Panc1 (cell line): Measurements from ENCODE around the gene ASIC3. TPM values are rescaled to one million over a fixed set of nuclear protein-coding genes. Genes with fewer than 3 reads are reported as not detected.

Source experiments
- ATAC-seq: fragments of 200-7000 bp; cut with Tn5 transposase; 2 replicates; pipeline ENCODE4 v1.9.1; 2020; ENCODE audit warnings: mild to moderate bottlenecking, moderate library complexity
- BruUV-seq: library from RNA; stranded (reverse); fragments of 400-500 nt; replicated peaks from 2 replicates; lab custom pipeline; 2021; lab: Mats Ljungman, UMichigan
- CTCF ChIA-PET: fragments of 300-600 bp; sonication (Branson Sonifier 250); formaldehyde crosslinking; loops from one replicate; lab custom pipeline; 2022; ENCODE audit warnings: antibody characterized with exemption; lab: Charles Lee
- POLR2A ChIA-PET: fragments of 300-600 bp; sonication (Branson Sonifier 250); formaldehyde crosslinking; loops from one replicate; lab custom pipeline; 2022; ENCODE audit warnings: antibody characterized with exemption; lab: Charles Lee
- DNase-seq: peaks from one replicate; pipeline ENCODE4 v3.0.0-alpha.2; 2010; ENCODE audit warnings: low read depth, low spot score
- H3K27ac ChIP-seq: 2 replicates; pipeline ENCODE4 v1.5.1; 2011; ENCODE audit warnings: mild to moderate bottlenecking, low read length, inconsistent platforms
- H3K27me3 ChIP-seq: fragments of 200-500 bp; sonication (Bioruptor generic); 2 replicates; pipeline ENCODE4 v1.6.0; 2014; ENCODE audit warnings: low read length, inconsistent platforms; ENCODE audit not compliant: control insufficient read depth, insufficient read depth
- H3K36me3 ChIP-seq: fragments of 200-500 bp; sonication (Bioruptor generic); 2 replicates; pipeline ENCODE4 v1.5.1; 2014; ENCODE audit warnings: inconsistent platforms, mild to moderate bottlenecking, low read length, moderate library complexity; ENCODE audit not compliant: control insufficient read depth, insufficient read depth
- H3K4me1 ChIP-seq: 2 replicates; pipeline ENCODE4 v1.5.1; 2011; ENCODE audit warnings: inconsistent platforms, mild to moderate bottlenecking, low read length, moderate library complexity; ENCODE audit not compliant: control insufficient read depth, insufficient read depth
- H3K4me3 ChIP-seq, 2 experiments: 2 replicates each; pipeline ENCODE4 v1.5.1; 2011 to 2012; ENCODE audit warnings: low read depth in 2 of 2, low read length in 2 of 2, mild to moderate bottlenecking in 2 of 2, inconsistent platforms in 1 of 2, moderate library complexity in 1 of 2
- H3K9me3 ChIP-seq: fragments of 200-500 bp; sonication (Bioruptor generic); 2 replicates; pipeline ENCODE4 v1.5.1; 2014; ENCODE audit warnings: low read depth, mild to moderate bottlenecking, inconsistent platforms, low read length, moderate library complexity; ENCODE audit not compliant: control insufficient read depth, insufficient read depth
- CTCF ChIP-seq: fragments of 450-650 bp; IDR thresholded peaks from 2 replicates; pipeline ENCODE4 v1.5.1; 2017; ENCODE audit warnings: mild to moderate bottlenecking
- POLR2AphosphoS5 ChIP-seq: IDR thresholded peaks from 2 replicates; pipeline ENCODE4 v1.6.1; 2012; ENCODE audit warnings: mild to moderate bottlenecking, low read depth, low read length, moderate library complexity
- REST ChIP-seq, 2 experiments: IDR thresholded peaks; 2 replicates each; pipeline ENCODE4 v1.6.1; 2011 to 2012; ENCODE audit warnings: low read depth in 2 of 2, control low read depth in 1 of 2, low read length in 1 of 2, mild to moderate bottlenecking in 1 of 2, moderate library complexity in 1 of 2; ENCODE audit not compliant: insufficient read depth in 1 of 2
- SIN3A ChIP-seq: IDR thresholded peaks from 2 replicates; pipeline ENCODE4 v1.6.1; 2012; ENCODE audit warnings: low read depth, mild to moderate bottlenecking, low read length, moderate library complexity, borderline replicate concordance; ENCODE audit not compliant: insufficient read depth
- TCF7L2 ChIP-seq: IDR thresholded peaks from 2 replicates; pipeline ENCODE4 v1.6.1; 2011; ENCODE audit warnings: mild to moderate bottlenecking, low read depth, low read length, inconsistent platforms
- in situ Hi-C: cut with HindIII; loops from 2 replicates; pipeline ENCODE4 v1.10.0; 2016; ENCODE audit warnings: low sequenced_read_pairs, low pct_unique_long_range_greater_than_20kb
- intact Hi-C: fragments of 100-400 bp; cut with micrococcal nuclease; formaldehyde crosslinking; loops from one replicate; pipeline ENCODE4 v1.10.0; 2022; ENCODE audit not compliant: unreplicated experiment
- total RNA-seq: library from RNA; stranded (reverse); gene quantifications from one replicate; pipeline ENCODE4 v1.2.1, GENCODE V29; 2021; ENCODE audit not compliant: unreplicated experiment

The ASIC3 gene
- total RNA-seq, 1 experiment from 2014 or later: 1.3 TPM

- in situ Hi-C loops: no loop called here
- Histone ChIP-seq H3K27me3 (no peaks in the 10 kb centered on the region), H3K9me3 (no peaks in the 10 kb centered on the region), H3K4me3 (no peak overlapping the region), H3K36me3 (peaks cover 22% of the 10 kb centered on the region), H3K4me1 (peaks cover 4% of the 10 kb centered on the region; the same call in 1 of the 2 replicates), H3K27ac (no peak overlapping the region)
- no TSS peak for BruUV-seq
- ChIA-PET POLR2A (no interaction called here), CTCF (interaction anchor here (0.5 to 0.7 kb wide), 2 partner anchors 17 to 40 kb away, joined by 3 to 4 read pairs; partner anchors contain the start of gene ABCB8)
- DNase-seq (no peak), ATAC-seq (no peak)
- intact Hi-C loops: no loop called here
- TF ChIP-seq POLR2AphosphoS5 (no peak), REST (IDR thresholded peaks at IDR 0.05; ENCODE audit: insufficient read depth in 1 of 2, low read depth in 2 of 2, low read length in 1 of 2) (no peak), CTCF (no peak), SIN3A (no peak), TCF7L2 (no peak)
These were observed 19.9 kb downstream of the ASIC3 start for GRCh38 chr7:151068069-151068773.

- intact Hi-C loops (no loop called here), in situ Hi-C loops (no loop called here)
- TF ChIP-seq REST (IDR thresholded peaks at IDR 0.05; ENCODE audit: insufficient read depth in 1 of 2, low read depth in 2 of 2, low read length in 1 of 2): no peak
- no peak for TF ChIP-seq CTCF
- TF ChIP-seq POLR2AphosphoS5: no peak
- ChIA-PET POLR2A (no interaction called here), CTCF (no interaction called here)
- Histone ChIP-seq H3K27me3 (no peaks in the 10 kb centered on the region), H3K36me3 (peaks cover 19% of the 10 kb centered on the region), H3K27ac (no peak overlapping the region), H3K9me3 (no peaks in the 10 kb centered on the region), H3K4me1 (peaks cover under 1% of the 10 kb centered on the region; the same call in 1 of the 2 replicates), H3K4me3 (no peak overlapping the region)
- no TSS peak for BruUV-seq
- ATAC-seq: no peak
- DNase-seq: no peak
These were observed 21.7 kb downstream of the ASIC3 start for GRCh38 chr7:151069841-151070573.
